Measurements from ENCODE around the gene AGO3.
"Not testable (repeated sequence)": the region's sequence is repeated elsewhere in the genome, so short reads cannot be mapped to it uniquely, and the experiment has no call there.

Gene AGO3

DNA sequence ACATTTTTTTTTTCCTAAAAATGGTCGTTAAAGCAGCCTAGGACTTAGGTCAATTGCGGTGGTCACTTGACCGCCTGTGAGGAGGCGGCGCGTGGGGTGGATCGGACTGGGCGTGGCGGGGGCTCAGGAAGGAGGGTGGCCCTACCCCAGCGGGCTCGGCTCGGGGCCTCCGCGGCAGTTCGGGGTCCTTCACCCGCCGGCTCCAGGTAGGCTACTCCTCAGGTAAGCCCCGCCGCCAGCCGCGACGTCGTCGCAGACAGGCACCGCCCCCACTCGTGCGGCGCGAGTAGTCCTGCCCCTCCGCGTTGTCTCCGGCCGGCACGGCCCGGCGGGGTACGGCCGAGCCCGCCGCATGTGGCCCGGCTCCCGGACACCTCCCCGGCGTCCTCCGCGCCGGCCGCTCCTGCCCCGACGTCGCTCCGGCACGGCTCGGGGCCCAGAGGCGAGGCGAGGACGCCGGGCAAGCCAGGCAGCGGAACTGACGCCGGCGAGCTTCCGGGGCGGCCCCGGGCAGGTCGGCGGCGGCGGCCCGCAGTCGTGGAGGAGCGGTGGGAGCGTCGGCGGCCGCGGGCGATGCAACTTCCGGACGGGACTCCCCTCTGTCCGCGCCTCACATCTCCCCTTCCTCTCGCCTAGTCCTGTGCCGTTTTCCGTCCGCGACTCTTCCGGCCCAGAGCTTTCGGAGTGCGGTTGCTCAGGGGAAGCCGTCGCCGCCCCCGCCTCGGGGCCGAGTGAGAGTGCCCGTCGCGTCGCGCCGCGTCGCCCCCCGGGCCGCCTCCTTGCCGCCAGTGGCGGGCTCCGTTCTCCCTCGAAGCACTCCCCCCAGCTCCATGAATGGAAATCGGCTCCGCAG is at the start of gene AGO3:
Gene AGO3, plus strand, starts transcription at position 513 of the 853 bp plus-strand sequence. Its CDS starts 322 bp downstream, at position 835.
- in situ Hi-C loops (cut with MboI; ENCODE audit: low sequenced_read_pairs) = no loop called here

DNA sequence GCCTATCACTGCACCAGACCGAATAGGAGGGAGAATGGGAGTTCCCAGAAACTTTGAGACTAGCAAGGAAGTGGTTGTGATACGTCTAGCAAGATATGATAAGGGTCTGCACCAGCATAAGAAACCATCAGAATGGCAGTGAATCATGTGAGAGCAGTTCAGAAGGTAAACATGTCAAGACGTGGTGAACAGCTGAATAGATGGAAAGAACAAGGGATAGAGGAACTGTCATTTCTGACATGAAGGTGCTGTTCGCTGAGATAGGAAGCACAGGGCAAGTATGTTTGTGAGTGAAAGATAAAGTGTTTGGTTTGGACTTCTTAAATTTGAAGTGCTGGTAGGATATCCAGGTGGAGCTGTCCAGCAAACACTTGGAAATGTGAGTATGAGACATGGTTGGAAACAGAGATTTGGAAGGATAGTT is 49.0 kb upstream of the AGO3 start:
- in situ Hi-C loops (cut with MboI; ENCODE audit: low sequenced_read_pairs) = no loop called here

- in situ Hi-C loops (cut with MboI; ENCODE audit: low sequenced_read_pairs) = no loop called here
Measured at GRCh38 chr1:35882586-35882944, 48.3 kb upstream of the AGO3 start.

- in situ Hi-C loops (cut with MboI; ENCODE audit: low sequenced_read_pairs) = no loop called here
Measured at GRCh38 chr1:35882945-35883634, 47.8 kb upstream of the AGO3 start, which contains the start of gene AGO1. Gene AGO1 (plus strand): TSS chr1:35883209. CDS start chr1:35883422, 213 bp downstream.

GRCh38 chr1:35883635-35884101 is 47.2 kb upstream of the AGO3 start:
- in situ Hi-C loops (cut with MboI; ENCODE audit: low sequenced_read_pairs) = no loop called here

- in situ Hi-C loops (cut with MboI; ENCODE audit: low sequenced_read_pairs) = no loop called here
Measured at GRCh38 chr1:35884934-35885333, 46.0 kb upstream of the AGO3 start.

- in situ Hi-C loops (cut with MboI; ENCODE audit: low sequenced_read_pairs) = no loop called here
Measured at GRCh38 chr1:35885961-35886558, 44.8 kb upstream of the AGO3 start.

- in situ Hi-C loops (cut with MboI; ENCODE audit: low sequenced_read_pairs) = no loop called here
Measured at GRCh38 chr1:35886577-35887431, 44.1 kb upstream of the AGO3 start.

GRCh38 chr1:35887508-35887907 is 43.4 kb upstream of the AGO3 start:
- in situ Hi-C loops (cut with MboI; ENCODE audit: low sequenced_read_pairs) = no loop called here

DNA sequence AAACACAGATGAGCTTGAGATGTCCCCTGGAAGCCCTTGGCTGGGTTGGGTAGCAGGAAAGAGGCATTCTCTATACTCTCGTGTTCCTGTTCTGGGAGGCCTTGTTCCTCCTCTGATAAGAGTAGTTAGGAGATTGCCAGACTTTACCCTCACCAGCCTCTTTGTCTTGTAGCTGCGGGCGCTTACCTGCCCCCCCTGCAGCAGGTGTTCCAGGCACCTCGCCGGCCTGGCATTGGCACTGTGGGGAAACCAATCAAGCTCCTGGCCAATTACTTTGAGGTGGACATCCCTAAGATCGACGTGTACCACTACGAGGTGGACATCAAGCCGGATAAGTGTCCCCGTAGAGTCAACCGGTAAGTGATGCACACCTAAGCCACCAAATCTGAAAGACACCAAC is 42.6 kb upstream of the AGO3 start:
- in situ Hi-C loops (cut with MboI; ENCODE audit: low sequenced_read_pairs) = no loop called here

GRCh38 chr1:35888981-35889380 is 41.9 kb upstream of the AGO3 start:
- in situ Hi-C loops (cut with MboI; ENCODE audit: low sequenced_read_pairs) = not testable (repeated sequence)

- in situ Hi-C loops (cut with MboI; ENCODE audit: low sequenced_read_pairs) = no loop called here
Measured at GRCh38 chr1:35893051-35893879, 37.6 kb upstream of the AGO3 start.

DNA sequence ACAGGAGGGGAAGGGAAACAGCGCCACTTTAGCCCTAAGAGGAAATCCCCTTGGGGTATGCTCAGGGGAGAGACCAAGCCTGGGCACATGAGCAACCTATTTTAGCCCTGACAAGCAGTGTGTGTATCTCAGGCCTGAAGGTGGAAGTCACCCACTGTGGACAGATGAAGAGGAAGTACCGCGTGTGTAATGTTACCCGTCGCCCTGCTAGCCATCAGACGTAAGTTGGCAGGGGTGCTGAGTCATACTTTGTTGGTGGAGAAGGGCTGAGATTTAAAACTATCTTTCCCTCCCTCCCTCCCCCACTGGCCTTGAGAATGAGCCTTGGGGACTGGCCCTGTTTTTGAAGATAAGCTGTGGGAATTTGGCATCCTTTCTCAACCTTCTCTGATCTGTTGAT is 36.7 kb upstream of the AGO3 start:
- in situ Hi-C loops (cut with MboI; ENCODE audit: low sequenced_read_pairs) = no loop called here

- in situ Hi-C loops (cut with MboI; ENCODE audit: low sequenced_read_pairs) = no loop called here
Measured at GRCh38 chr1:35894656-35895055, 36.2 kb upstream of the AGO3 start.

DNA sequence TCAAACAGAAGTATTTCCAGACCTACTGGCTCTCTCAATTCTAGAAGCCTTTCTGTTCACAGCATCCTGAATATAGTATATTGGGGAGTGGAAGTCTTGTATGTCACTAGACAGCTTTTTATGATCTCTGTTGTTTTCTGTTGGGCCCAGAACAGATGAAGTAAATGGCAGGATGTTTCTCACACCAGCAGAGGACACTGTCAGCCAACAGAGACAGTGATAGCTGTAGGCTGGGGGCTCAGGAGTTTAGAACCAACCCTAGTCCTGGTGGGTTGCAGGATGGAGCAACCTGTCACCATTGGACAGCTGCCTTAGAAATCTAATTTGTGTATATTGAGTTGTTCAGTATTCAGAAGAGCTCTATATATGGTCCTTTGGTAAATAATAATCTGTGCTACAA is 31.0 kb upstream of the AGO3 start:
- in situ Hi-C loops (cut with MboI; ENCODE audit: low sequenced_read_pairs) = no loop called here

DNA sequence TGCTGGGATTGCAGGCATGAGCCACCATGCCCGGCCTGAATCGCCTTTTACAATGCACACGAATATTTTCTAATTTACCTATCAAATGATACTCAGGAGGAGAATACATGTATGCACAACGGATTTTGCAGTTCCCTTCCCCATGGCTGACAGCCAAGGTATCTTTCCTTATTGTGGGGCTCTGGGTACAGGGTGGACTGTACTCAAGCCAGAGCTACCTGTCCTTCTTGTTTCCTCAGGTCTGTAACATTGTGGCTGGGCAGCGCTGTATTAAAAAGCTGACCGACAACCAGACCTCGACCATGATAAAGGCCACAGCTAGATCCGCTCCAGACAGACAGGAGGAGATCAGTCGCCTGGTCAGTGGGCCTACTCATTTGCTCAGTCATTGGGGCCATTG is 29.7 kb upstream of the AGO3 start:
- in situ Hi-C loops (cut with MboI; ENCODE audit: low sequenced_read_pairs) = no loop called here

DNA sequence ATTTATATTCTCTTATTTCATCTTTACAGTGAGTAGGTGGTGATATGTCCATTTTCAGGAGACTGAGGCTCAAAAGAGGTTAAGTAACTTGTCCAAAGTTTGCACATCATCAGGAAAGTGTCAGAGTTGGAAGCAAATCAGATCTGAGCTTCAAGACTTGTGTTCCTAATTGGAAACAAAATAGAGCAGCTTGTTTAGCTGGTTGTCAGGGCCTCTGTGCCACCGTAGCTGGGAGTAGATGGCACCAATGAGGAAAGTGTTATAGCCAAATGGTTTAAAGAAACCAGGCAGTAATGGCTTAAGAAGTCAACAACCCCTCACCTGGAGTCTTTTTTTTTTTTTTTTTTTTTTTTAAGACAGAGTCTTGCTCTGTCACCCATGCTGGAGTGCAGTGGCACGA is 28.2 kb upstream of the AGO3 start:
- in situ Hi-C loops (cut with MboI; ENCODE audit: low sequenced_read_pairs) = no loop called here

DNA sequence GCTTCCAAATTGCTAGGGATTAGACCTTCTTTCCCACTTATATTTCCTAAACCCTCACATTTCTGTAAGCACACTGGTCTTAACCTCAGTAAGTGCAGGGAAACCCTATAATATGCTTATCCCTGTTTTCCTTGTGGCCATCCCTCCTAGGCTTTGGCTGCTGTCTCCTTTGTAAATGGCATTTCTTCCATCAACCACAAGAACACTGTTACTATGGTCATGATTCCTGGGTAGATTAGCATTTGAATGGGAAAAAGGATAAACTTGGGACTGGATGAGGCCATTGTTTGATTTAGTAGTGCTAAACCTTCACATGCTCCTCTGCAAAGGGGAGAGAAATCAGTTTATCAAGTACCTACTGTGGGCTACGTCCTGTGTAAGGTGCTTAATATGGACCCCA is 16.2 kb upstream of the AGO3 start:
- in situ Hi-C loops (cut with MboI; ENCODE audit: low sequenced_read_pairs) = no loop called here

DNA sequence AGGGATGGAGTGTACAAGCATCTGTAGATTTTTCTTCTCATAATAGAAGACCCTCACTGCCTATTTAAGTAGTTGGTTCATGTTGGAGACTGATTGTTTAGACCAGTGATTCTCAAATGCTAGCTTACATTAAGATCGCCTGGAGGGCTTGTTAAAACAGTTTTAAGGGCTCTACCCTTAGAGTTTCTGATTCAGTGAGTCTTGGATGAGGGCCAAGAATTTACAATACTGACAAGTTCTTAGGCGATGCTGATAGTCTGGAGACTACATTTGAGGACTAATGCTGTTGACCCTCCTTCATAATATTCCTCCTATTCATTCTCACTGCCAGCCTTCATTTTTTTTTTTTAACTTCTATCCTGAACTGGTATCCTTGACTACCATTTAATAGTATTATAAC is 15.2 kb upstream of the AGO3 start:
- in situ Hi-C loops (cut with MboI; ENCODE audit: low sequenced_read_pairs) = no loop called here

GRCh38 chr1:35923791-35924221 is 7.1 kb upstream of the AGO3 start:
- in situ Hi-C loops (cut with MboI; ENCODE audit: low sequenced_read_pairs) = no loop called here
